ENCODE measurements around the gene RBSN.

GRCh38 chr3:15071699-15072098, 27.2 kb downstream of the RBSN start:
- no peak for TF ChIP-seq CTCF (IDR thresholded peaks at IDR 0.05)
- no peak for TF ChIP-seq POLR2A (IDR thresholded peaks at IDR 0.05)

Measured in adrenal gland (tissue), 5 donors.